NCI-H2107 (cell line): ENCODE measurements around the gene THSD4.
"Not testable (repeated sequence)": the region's sequence is repeated elsewhere in the genome, so short reads cannot be mapped to it uniquely, and the experiment has no call there.

Experiments
- DNase-seq: peaks from one replicate; lab custom pipeline; 2025; lab: John Stamatoyannopoulos, UW

The THSD4 gene

DNA sequence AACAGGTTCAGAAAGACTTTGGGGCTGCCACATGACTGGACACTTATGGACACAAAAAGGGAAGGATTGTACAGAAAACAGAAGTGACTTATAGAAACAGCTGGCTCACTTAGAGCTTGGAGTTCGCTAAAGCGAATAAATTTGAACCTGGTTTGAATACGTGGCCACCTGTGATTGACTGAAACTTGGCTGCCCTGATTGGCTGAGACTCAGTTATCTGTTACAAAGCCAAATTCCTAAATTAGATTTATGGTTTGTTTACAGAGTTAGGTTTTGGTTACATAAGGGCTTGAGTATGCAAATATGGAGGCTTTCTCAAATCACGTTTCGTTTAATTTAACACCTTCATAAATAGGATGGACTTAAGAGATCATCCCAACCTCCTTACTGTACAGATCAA lies 270.2 kb downstream of the THSD4 start:
- no peak for DNase-seq

DNA sequence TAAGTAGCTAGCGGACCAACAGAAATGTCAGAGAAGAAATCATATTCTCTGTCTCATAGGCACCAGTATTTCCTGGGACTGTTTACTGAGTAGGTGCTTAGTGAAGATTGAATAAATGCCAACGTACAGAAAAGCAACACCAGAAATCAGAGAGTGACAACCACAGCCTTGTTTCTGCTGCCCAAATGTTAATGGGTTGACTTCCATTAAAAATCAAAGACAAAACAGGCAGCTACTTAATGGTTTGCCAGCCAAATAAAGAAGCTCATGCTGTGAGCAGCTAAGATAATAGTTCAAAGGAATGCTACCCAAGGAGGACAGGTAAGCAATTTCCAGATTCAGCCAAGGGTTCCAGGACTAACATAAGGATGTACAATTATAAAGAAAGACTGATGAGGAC lies 270.7 kb downstream of the THSD4 start:
- no peak for DNase-seq

DNA sequence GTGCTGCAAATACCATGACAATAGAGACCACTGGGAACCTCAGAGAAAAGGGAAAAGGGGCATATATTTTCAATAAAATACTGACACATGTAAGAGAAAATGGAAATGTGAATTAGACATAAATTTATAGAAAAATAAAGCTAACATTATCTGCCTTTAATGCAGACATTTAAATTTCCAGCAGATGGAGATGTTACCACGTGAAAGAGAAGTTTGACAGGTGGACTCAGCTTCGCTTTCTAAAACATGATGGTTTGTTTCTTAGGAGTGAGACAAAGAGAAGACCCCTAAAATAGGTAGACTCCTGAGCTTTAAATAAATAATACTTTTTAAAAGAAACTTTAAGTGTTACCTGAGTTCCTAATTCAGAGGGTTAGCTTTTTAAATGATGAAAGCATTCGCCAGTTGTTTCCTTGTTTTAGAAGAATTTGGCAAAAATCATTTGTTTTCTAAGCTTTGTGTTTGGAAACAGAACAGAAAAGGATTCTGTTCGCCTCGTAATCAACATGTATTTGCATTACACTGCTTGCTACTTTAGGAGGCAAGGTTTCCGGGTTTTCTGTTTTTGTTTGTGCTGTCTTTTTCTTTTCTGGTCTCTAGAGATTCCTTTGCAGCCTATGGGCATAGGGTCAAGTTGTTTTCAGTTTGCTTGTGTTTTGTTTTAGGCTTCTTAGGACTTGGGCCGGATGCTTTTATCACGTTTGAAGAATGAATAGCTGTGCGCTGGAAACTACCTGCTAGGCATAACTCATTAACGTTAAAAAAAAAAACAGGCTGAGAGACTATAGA lies 271.4 kb downstream of the THSD4 start:
- DNase-seq, result no peak

GRCh38 chr15:71387810-71388209 lies 272.5 kb downstream of the THSD4 start:
- no peak for DNase-seq

DNA sequence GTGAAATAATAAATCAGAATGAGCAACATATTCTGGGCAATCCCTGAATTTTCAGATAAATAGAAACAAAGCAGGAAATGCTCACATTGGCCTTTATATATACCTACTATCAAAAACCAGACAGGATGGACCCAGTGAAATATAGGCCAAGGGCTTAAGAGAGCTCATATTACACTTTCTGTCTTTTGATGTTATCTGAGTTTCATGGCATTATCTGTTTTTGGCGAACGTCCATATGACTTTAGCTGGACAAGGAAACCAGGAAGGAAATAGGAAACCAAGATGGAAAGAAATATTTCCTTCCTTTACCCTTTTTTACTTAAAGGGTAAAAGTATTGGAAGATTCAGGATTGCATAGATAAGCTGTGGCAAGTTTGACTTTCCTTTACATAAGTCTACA lies 274.8 kb downstream of the THSD4 start:
- no peak for DNase-seq

DNA sequence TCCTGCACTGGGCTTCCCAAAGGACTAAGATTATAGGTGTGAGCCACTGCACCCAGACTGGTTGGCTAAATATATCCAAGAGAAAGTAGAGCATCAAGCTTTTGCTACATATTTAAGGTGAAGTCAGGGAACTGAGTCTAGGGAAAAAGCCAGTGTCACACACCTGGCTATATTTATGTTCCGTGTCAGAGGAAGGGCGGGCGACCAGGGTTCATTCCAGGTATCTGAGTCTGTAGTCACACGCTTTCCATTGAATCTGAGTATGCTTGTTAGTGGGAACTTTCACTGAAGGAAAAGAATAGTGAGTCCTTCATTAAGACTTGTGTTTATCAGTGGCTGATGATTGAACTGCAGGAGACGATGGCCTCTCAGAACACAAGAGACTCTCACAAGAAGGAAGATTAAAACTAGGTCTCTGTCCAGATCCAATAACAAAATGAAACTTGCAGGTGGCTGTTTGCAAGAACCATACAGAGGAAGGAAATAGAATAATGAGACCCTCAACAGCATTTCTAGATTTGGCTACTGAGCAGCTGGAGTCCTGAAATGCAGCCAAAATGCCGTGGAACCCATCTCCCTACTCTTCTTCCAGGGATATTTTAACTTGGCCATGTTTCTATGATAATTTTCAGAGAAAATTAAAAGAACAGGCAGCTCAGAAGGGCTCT lies 276.3 kb downstream of the THSD4 start:
- no peak for DNase-seq

GRCh38 chr15:71392861-71393283 lies 277.6 kb downstream of the THSD4 start:
- no peak for DNase-seq

DNA sequence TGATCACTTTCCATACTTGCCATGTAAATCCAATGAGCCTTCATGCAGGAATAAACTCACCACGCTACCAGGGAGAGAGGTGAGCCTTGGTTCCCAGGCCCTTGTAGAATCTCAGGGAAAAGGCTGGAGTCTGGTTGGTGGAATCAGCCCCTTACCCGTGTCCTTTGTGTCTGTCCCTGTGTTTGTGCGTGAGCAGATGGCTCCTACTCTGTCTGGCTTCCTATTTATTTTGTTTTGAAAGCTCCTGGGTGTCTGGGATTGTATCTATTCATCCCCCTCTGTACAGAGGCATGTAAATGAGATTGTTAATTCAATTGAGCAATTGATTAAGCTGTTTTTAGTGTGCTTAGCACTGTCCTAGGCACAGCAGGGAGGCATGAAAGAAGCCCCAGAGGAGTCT lies 278.1 kb downstream of the THSD4 start:
- no peak for DNase-seq

- DNase-seq, result no peak
These were observed 281.4 kb downstream of the THSD4 start for GRCh38 chr15:71396536-71397125.

GRCh38 chr15:71397377-71397776 lies 282.1 kb downstream of the THSD4 start:
- no peak for DNase-seq

GRCh38 chr15:71400294-71400693 lies 285.0 kb downstream of the THSD4 start:
- no peak for DNase-seq

DNA sequence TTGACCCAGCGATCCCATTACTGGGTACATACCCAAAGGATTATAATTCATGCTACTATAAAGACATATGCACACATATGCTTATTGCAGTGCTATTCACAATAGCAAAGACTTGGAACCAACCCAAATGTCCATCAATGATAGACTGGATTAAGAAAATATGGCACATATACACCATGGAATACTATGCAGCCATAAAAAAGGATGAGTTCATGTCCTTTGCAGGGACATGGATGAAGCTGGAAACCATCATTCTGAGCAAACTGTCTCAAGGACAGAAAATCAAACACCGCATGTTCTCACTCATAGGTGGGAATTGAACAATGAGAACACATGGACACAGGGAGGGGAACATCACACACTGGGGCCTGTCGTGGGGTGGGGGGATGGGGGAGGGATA lies 286.5 kb downstream of the THSD4 start:
- not testable (repeated sequence) for DNase-seq

DNA sequence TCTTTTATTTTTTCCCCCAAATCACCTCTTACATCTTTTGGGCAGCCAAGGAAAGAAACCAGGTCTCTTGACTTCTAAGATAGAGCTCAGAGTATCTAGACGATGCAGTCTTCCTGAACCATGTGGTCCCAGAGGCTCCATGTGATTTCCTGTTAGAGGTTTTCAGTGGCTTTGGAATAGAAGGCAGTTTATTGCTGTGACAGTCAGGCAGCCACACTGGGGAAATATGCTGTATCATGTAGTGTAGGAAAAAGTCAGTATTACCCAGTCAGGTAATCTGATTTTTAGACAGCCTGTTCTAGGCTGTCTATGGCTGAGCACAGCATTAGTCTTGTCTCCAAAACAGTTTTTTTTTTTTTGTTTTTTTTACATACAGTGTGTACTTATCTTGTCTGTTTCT lies 294.3 kb downstream of the THSD4 start:
- no peak for DNase-seq

- DNase-seq, result no peak
These were observed 295.1 kb downstream of the THSD4 start for GRCh38 chr15:71410347-71410746.

DNA sequence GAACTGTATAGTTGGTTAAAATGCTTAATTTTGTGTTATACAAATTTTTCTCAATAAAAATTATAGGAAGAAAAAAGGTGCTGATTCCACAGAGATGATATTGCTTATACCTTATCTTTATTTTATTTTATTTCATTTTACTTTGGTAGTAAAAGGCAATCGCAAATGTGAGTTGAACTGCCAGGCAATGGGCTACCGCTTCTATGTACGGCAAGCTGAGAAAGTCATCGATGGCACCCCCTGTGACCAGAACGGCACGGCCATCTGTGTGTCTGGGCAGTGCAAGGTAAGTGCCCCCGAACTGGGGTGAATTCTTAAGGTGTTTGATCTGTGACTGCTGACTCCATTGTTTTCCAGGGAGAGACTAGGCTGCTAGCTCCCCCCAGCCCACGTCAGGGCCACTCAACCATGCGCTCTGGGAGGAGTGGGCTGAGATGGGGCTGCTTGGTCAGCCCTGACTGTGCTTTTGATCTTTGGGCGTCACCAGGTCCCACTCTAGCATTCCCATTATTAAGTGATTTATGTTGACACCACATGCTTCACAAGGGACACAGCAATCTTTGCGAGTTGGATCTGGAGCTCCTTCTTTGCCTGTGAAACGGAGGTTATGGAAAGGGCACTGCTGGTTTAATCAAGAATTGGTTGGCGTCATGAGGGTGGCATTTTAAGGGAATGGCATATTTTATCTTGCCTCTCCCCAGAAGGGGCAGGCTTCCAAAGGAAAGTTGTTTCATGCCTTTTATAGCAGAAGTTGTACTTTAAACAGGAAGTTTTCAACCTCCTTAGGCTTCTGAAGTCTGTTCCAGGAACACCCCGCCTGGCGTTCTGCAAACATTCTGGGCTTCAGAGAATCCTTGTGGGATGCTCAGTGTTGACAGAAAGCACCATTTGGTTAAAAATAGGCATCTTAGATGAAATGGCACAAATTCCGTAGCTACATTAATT lies 296.5 kb downstream of the THSD4 start:
- DNase-seq, result no peak

GRCh38 chr15:71413419-71413818 lies 298.1 kb downstream of the THSD4 start:
- no peak for DNase-seq

GRCh38 chr15:71414853-71415252 lies 299.6 kb downstream of the THSD4 start:
- DNase-seq, result no peak

- DNase-seq, result no peak
These were observed 307.4 kb downstream of the THSD4 start for GRCh38 chr15:71422530-71423259.

GRCh38 chr15:71424765-71425164 lies 309.5 kb downstream of the THSD4 start:
- DNase-seq, result no peak

- DNase-seq, result no peak
These were observed 310.1 kb downstream of the THSD4 start for GRCh38 chr15:71425388-71425787.

DNA sequence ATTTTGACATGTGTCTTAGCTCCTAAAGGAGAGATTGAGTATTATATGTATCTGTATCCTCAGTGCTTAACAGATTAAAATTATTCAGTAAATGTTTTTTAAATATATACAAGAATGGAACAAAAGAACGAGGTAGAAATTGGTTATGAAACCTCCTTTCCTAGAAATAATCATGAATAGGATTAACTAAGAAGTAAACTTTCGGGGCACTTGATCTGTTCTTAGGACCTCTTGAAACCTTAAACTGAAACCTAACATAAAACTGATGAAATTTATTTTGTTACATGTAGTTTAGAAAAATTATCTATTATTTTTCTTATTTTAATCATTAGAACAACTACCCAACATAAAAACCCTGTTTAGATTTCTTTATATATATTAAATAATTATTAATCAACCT lies 311.5 kb downstream of the THSD4 start:
- no peak for DNase-seq
